ENCODE data around the gene UHRF1. TPM values are rescaled to one million over a fixed set of nuclear protein-coding genes. Genes with fewer than 3 reads are reported as not detected.

The UHRF1 gene
- total and polyA plus RNA-seq, 2 experiments from 2014 or later: 26.9 to 29.4 TPM

DNA sequence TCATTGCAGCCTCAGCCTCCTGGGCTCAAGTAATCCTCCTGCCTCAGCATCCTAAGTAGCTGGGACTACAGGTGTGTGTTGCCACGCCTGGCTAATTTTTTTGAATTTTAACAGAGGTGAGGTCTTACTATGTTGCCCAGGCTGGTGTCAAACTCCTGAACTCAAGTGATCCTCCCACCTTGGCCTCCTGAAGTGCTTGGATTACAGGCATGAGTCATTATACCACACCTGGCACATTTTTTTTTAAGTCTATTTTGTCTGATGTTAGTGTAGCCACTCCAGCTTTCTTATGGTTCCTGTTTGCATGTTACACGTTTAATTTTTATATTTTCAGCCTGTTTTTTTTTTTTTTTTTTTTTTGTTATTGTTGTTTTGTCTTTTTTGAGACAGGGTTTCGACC lies 84.4 kb downstream of the UHRF1 start:
- no peaks in the 10 kb centered on the region for H3K27me3 ChIP-seq (replicated peaks; ENCODE audit: insufficient read depth)
- peaks cover 25% of the 10 kb centered on the region for H4K20me1 ChIP-seq (ENCODE audit: insufficient read depth)
- peaks cover 6% of the 10 kb centered on the region for H3K4me1 ChIP-seq (ENCODE audit: insufficient read depth)
- TF ChIP-seq EZH2phosphoT487 (IDR thresholded peaks at IDR 0.05; ENCODE audit: insufficient read depth, low read depth) (no peak), EZH2 (IDR thresholded peaks at IDR 0.05; ENCODE audit: insufficient read depth, poor library complexity, severe bottlenecking) (no peak)
- H3K9me2 ChIP-seq (ENCODE audit: insufficient read depth): no peaks in the 10 kb centered on the region
- no peak overlapping the region for H3K4me3 ChIP-seq
- 86 to 87% methylated on average over 3 of the region's 3 CpGs for WGBS, 2 experiments (ENCODE audit: low coverage in 1 of 2, low lambda C conversion rate in 2 of 2, missing lambda C conversion rate in 2 of 2)
- H3K27ac ChIP-seq: no peak overlapping the region
- H3K79me2 ChIP-seq (ENCODE audit: insufficient read depth): peaks cover 98% of the 10 kb centered on the region
- no peak for DNase-seq
- H3K36me3 ChIP-seq (ENCODE audit: low read depth): no peaks in the 10 kb centered on the region
- no peak overlapping the region for H2AFZ ChIP-seq
- H3K4me2 ChIP-seq (ENCODE audit: unreplicated experiment): no peak overlapping the region
- H3K9ac ChIP-seq: no peak overlapping the region
- no peaks in the 10 kb centered on the region for H3K9me3 ChIP-seq (ENCODE audit: low read depth)
- peaks cover 27% of the 10 kb centered on the region; the same call in 1 of the 2 replicates for H3F3A ChIP-seq (ENCODE audit: insufficient read depth)
- in situ Hi-C loops (cut with MboI): no loop called here

DNA sequence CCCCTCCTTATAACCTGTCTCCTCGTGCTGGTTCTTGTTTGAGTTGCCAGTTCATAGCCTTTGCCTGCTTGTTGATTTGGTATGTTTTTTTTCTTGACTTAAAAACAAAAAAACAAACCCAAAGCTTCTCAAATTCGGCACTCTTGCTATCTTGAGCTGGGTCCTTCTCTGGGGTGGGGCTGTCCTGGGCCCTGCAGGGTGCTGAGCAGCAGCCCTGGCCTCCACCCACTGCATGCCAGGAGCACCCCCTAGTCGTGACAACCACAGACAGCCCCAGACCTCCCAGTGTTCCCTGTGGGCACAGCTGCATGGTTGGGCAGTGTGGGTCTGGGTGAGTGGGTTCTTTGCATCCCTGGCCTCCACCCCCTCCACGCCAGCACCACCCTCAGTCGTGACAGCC lies 87.4 kb downstream of the UHRF1 start:
- no peaks in the 10 kb centered on the region for H3K9me3 ChIP-seq (ENCODE audit: low read depth)
- DNase-seq: no peak
- in situ Hi-C loops (cut with MboI): no loop called here
- peaks cover 95% of the 10 kb centered on the region for H3K79me2 ChIP-seq (ENCODE audit: insufficient read depth)
- H3K4me3 ChIP-seq: no peak overlapping the region
- H3K4me1 ChIP-seq (ENCODE audit: insufficient read depth): peaks cover 7% of the 10 kb centered on the region
- H3F3A ChIP-seq (ENCODE audit: insufficient read depth): peaks cover 22% of the 10 kb centered on the region
- H3K9me2 ChIP-seq (ENCODE audit: insufficient read depth): no peaks in the 10 kb centered on the region
- H3K4me2 ChIP-seq (ENCODE audit: unreplicated experiment): no peak overlapping the region
- H2AFZ ChIP-seq: no peak overlapping the region
- H3K27me3 ChIP-seq (replicated peaks; ENCODE audit: insufficient read depth): no peaks in the 10 kb centered on the region
- WGBS, 2 experiments (ENCODE audit: low coverage in 1 of 2, low lambda C conversion rate in 2 of 2, missing lambda C conversion rate in 2 of 2): 48 to 62% methylated on average over 5 of the region's 5 CpGs
- H3K27ac ChIP-seq: no peak overlapping the region
- no peak for TF ChIP-seq EZH2phosphoT487 (IDR thresholded peaks at IDR 0.05; ENCODE audit: insufficient read depth, low read depth)
- no peak for TF ChIP-seq EZH2 (IDR thresholded peaks at IDR 0.05; ENCODE audit: insufficient read depth, poor library complexity, severe bottlenecking)
- H3K36me3 ChIP-seq (ENCODE audit: low read depth): no peaks in the 10 kb centered on the region
- H3K9ac ChIP-seq: no peak overlapping the region
- H4K20me1 ChIP-seq (ENCODE audit: insufficient read depth): peaks cover 25% of the 10 kb centered on the region

DNA sequence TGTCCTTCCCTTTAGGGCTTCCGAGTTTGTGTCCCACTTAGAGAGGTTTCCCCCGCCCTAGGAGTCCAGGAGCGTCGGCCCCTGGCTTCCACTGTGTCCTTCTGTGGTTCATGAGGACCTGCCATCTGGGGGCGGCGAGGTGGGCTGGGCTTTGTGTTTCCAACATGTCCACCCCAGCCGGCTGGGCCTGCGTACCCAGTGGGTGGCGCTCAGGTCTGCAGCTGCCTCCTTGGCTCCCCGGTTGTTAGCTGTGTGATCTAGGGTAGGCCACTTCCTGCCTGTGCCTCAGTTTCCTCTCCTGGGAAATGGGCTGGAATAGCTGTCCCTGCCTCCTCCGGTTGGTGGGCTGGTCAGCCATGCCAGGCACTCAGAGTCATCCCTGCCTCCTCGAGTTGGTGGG lies 88.0 kb downstream of the UHRF1 start:
- no peak overlapping the region for H2AFZ ChIP-seq
- no peaks in the 10 kb centered on the region for H3K9me3 ChIP-seq (ENCODE audit: low read depth)
- H4K20me1 ChIP-seq (ENCODE audit: insufficient read depth): peaks cover 21% of the 10 kb centered on the region
- H3K36me3 ChIP-seq (ENCODE audit: low read depth): no peaks in the 10 kb centered on the region
- WGBS, 2 experiments (ENCODE audit: low coverage in 1 of 2, low lambda C conversion rate in 2 of 2, missing lambda C conversion rate in 2 of 2): 91 to 92% methylated on average over 12 of the region's 12 CpGs
- no peaks in the 10 kb centered on the region for H3K27me3 ChIP-seq (replicated peaks; ENCODE audit: insufficient read depth)
- no peak for TF ChIP-seq EZH2phosphoT487 (IDR thresholded peaks at IDR 0.05; ENCODE audit: insufficient read depth, low read depth)
- no peak for TF ChIP-seq EZH2 (IDR thresholded peaks at IDR 0.05; ENCODE audit: insufficient read depth, poor library complexity, severe bottlenecking)
- in situ Hi-C loops (cut with MboI): no loop called here
- no peak overlapping the region for H3K27ac ChIP-seq
- no peak overlapping the region for H3K4me3 ChIP-seq
- no peak for DNase-seq
- H3K9ac ChIP-seq: no peak overlapping the region
- H3K79me2 ChIP-seq (ENCODE audit: insufficient read depth): peaks cover 93% of the 10 kb centered on the region
- H3K4me1 ChIP-seq (ENCODE audit: insufficient read depth): peaks cover 13% of the 10 kb centered on the region
- H3K9me2 ChIP-seq (ENCODE audit: insufficient read depth): no peaks in the 10 kb centered on the region
- peaks cover 28% of the 10 kb centered on the region for H3F3A ChIP-seq (ENCODE audit: insufficient read depth)
- H3K4me2 ChIP-seq (ENCODE audit: unreplicated experiment): no peak overlapping the region

DNA sequence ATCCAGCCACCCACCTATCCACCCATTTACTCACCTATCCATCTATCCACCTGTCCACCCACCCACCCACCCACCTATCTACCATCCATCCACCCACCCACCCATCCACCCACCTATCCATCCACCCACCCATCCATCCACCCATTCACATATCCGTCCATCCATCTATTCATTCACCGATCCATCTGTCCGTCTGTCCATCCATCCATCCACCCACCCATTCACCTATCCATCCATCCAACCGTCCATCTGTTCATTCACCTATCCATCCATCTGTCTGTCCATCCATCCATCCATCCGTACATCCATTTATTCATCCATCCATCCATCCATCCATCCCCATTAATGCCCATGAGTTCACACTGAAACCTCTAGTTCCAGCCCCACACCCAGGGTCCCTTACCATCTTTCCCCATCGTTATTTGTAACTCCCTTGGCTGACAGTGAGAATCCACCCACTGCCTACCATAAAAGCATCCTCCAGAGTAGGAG lies 90.9 kb downstream of the UHRF1 start:
- no peak overlapping the region for H3K27ac ChIP-seq
- no peak for DNase-seq
- in situ Hi-C loops (cut with MboI): no loop called here

More for the DNA sequence above, 90.9 kb downstream of the UHRF1 start:
- WGBS, 2 experiments (ENCODE audit: low coverage in 1 of 2, low lambda C conversion rate in 2 of 2, missing lambda C conversion rate in 2 of 2): 81 to 89% methylated on average over 6 of the region's 6 CpGs
- H3K36me3 ChIP-seq (ENCODE audit: low read depth): no peaks in the 10 kb centered on the region
- TF ChIP-seq EZH2 (IDR thresholded peaks at IDR 0.05; ENCODE audit: insufficient read depth, poor library complexity, severe bottlenecking) (no peak), EZH2phosphoT487 (IDR thresholded peaks at IDR 0.05; ENCODE audit: insufficient read depth, low read depth) (no peak)
- peaks cover 24% of the 10 kb centered on the region for H3K4me1 ChIP-seq (ENCODE audit: insufficient read depth)
- H3K4me3 ChIP-seq: no peak overlapping the region
- H3F3A ChIP-seq (ENCODE audit: insufficient read depth): peaks cover 29% of the 10 kb centered on the region
- no peaks in the 10 kb centered on the region for H3K9me3 ChIP-seq (ENCODE audit: low read depth)
- peaks cover 10% of the 10 kb centered on the region for H4K20me1 ChIP-seq (ENCODE audit: insufficient read depth)
- no peaks in the 10 kb centered on the region for H3K27me3 ChIP-seq (replicated peaks; ENCODE audit: insufficient read depth)
- H3K9me2 ChIP-seq (ENCODE audit: insufficient read depth): no peaks in the 10 kb centered on the region
- H3K79me2 ChIP-seq (ENCODE audit: insufficient read depth): peaks cover 93% of the 10 kb centered on the region
- no peak overlapping the region for H3K4me2 ChIP-seq (ENCODE audit: unreplicated experiment)
- no peak overlapping the region for H3K9ac ChIP-seq
- no peak overlapping the region for H2AFZ ChIP-seq

Measured in GM23248 (cell line).